Aorta (tissue), 5 donors: ENCODE data around the gene CLDN10. TPM values are rescaled to one million over a fixed set of nuclear protein-coding genes. Genes with fewer than 3 reads are reported as not detected.

ENCODE experiments used
- ATAC-seq: fragments of 200-7000 bp; cut with Tn5 transposase; one replicate; pipeline ENCODE4 v1.9.1; 2022; ENCODE audit warnings: moderate library complexity; ENCODE audit not compliant: low FRiP score
- DNase-seq, 2 donors: peaks; one replicate each; pipeline ENCODE4 v3.0.0-alpha.2; 2020
- H3K27ac ChIP-seq, 2 donors: one replicate each; pipeline ENCODE4 v1.5.1; 2013; ENCODE audit warnings: low read length in 2 of 2, mild to moderate bottlenecking in 2 of 2, moderate library complexity in 2 of 2, control low read depth in 1 of 2, inconsistent platforms in 1 of 2, low read depth in 1 of 2
- H3K27me3 ChIP-seq, 2 donors: one replicate each; pipeline ENCODE4 v1.6.1; 2013; ENCODE audit warnings: control low read depth in 1 of 2, low read length in 1 of 2, mild to moderate bottlenecking in 1 of 2, moderate library complexity in 1 of 2; ENCODE audit not compliant: insufficient read depth in 2 of 2, control insufficient read depth in 1 of 2
- H3K36me3 ChIP-seq, 2 donors: one replicate each; pipeline ENCODE4 v1.6.1; 2013; ENCODE audit warnings: control low read depth in 1 of 2, low read length in 1 of 2, mild to moderate bottlenecking in 1 of 2; ENCODE audit not compliant: insufficient read depth in 2 of 2, control insufficient read depth in 1 of 2
- H3K4me1 ChIP-seq, 2 donors: one replicate each; pipeline ENCODE4 v1.6.1; 2013; ENCODE audit warnings: low read length in 2 of 2, control low read depth in 1 of 2, mild to moderate bottlenecking in 1 of 2, moderate library complexity in 1 of 2; ENCODE audit not compliant: insufficient read depth in 2 of 2, control insufficient read depth in 1 of 2
- H3K4me3 ChIP-seq, 2 donors: one replicate each; pipeline ENCODE4 v1.5.1; 2013; ENCODE audit warnings: low read length in 2 of 2, control low read depth in 1 of 2, mild to moderate bottlenecking in 1 of 2
- H3K9me3 ChIP-seq: one replicate; pipeline ENCODE4 v1.6.1; 2013; ENCODE audit warnings: mild to moderate bottlenecking, low read length; ENCODE audit not compliant: control insufficient read depth
- WGBS, 2 donors: extraction: QIAGEN DNeasy Blood & Tissue Kit; methylation state at CpG; one replicate each; pipeline ENCODE4 v1.1.7; 2013; 5-methylcytosine and 5-hydroxymethylcytosine counted together
- intact Hi-C, 2 donors: fragments of 100-400 bp; cut with DNase I; formaldehyde crosslinking; loops; one replicate each; pipeline versions ENCODE4 v1.14.2 to v1.15.0; 2022
- polyA plus RNA-seq, 2 donors: library from polyadenylated mRNA; stranded (reverse); fragments of 200-250 nt; gene quantifications; one replicate each; pipeline ENCODE4 v1.2.3, GENCODE V29; 2013
- total RNA-seq, 2 donors: library from RNA; stranded (reverse); fragmentation: NEBNext Ultra II Directional; extraction: Animal tissue kit (Norgen Biotek cat#: 25700); gene quantifications; one replicate each; pipeline ENCODE4 v1.2.1, GENCODE V29; 2021
- donor health status: healthy with polysubstance abuse.
- donor health status: Bipolar disorder and iron deficiency.
- donor health status: DM: no; HTN: no; CAD: no.
- donor health status: DM: no; HTN: no; CAD: no.
- donor health status: DM: yes; HTN: yes; CAD: no.

Gene CLDN10
- total and polyA plus RNA-seq, 4 donors = 0.56 to 0.66 (median 0.63) TPM; not detected in 1

GRCh38 chr13:95568131-95568530 lies 15.6 kb downstream of the CLDN10 start:
- whole genome bisulfite sequencing, 2 donors = 60 to 72% methylated on average over 2 of the region's 2 CpGs
- DNase-seq = no peak
- intact Hi-C loops = no loop called here
- no peaks in the 10 kb centered on the region for H3K27me3 ChIP-seq
- no peak overlapping the region for H3K27ac ChIP-seq
- no peaks in the 10 kb centered on the region for H3K36me3 ChIP-seq
- no peak overlapping the region for H3K4me3 ChIP-seq
- no peaks in the 10 kb centered on the region for H3K4me1 ChIP-seq
- ATAC-seq = no peak
- peaks cover 2% of the 10 kb centered on the region for H3K9me3 ChIP-seq

- peaks cover 2% of the 10 kb centered on the region for H3K9me3 ChIP-seq
- intact Hi-C loops = no loop called here
- 81% methylated on average over 5 of the region's 5 CpGs for WGBS, 2 donors
- H3K27ac ChIP-seq = no peak overlapping the region
- no peak overlapping the region for H3K4me3 ChIP-seq
- no peaks in the 10 kb centered on the region for H3K36me3 ChIP-seq
- ATAC-seq = no peak
- H3K4me1 ChIP-seq = no peaks in the 10 kb centered on the region
- DNase-seq = no peak
- no peaks in the 10 kb centered on the region for H3K27me3 ChIP-seq
Measured at GRCh38 chr13:95570016-95570415, 17.5 kb downstream of the CLDN10 start.

- Histone ChIP-seq H3K4me3 (no peak overlapping the region), H3K27ac (no peak overlapping the region), H3K4me1 (no peaks in the 10 kb centered on the region), H3K9me3 (peaks cover 2% of the 10 kb centered on the region), H3K36me3 (no peaks in the 10 kb centered on the region), H3K27me3 (no peaks in the 10 kb centered on the region)
- WGBS, 2 donors = 71 to 75% methylated on average over 6 of the region's 6 CpGs
- no peak for ATAC-seq
- DNase-seq = no peak
- intact Hi-C loops = no loop called here
Measured at GRCh38 chr13:95571941-95572340, 19.4 kb downstream of the CLDN10 start.

GRCh38 chr13:95573221-95573620 lies 20.7 kb downstream of the CLDN10 start:
- no peak overlapping the region for H3K4me3 ChIP-seq
- no peaks in the 10 kb centered on the region for H3K36me3 ChIP-seq
- intact Hi-C loops = no loop called here
- ATAC-seq (no peak), DNase-seq (no peak)
- peaks cover 2% of the 10 kb centered on the region for H3K9me3 ChIP-seq
- WGBS, 2 donors = 88 to 89% methylated on average over 4 of the region's 4 CpGs
- H3K27ac ChIP-seq = no peak overlapping the region
- H3K4me1 ChIP-seq = no peaks in the 10 kb centered on the region
- no peaks in the 10 kb centered on the region for H3K27me3 ChIP-seq

GRCh38 chr13:95579303-95579702 lies 26.8 kb downstream of the CLDN10 start:
- 87% methylated on average over 3 of the region's 3 CpGs for WGBS, 2 donors
- no peak for ATAC-seq
- no peak for DNase-seq
- Histone ChIP-seq H3K4me3 (no peak overlapping the region), H3K27ac (no peak overlapping the region), H3K4me1 (no peaks in the 10 kb centered on the region), H3K27me3 (no peaks in the 10 kb centered on the region), H3K9me3 (no peaks in the 10 kb centered on the region), H3K36me3 (peaks cover 1 to 5% of the 10 kb centered on the region in 2 donors)
- intact Hi-C loops = no loop called here

GRCh38 chr13:95585867-95586266 lies 33.3 kb downstream of the CLDN10 start:
- 97% methylated on average over 4 of the region's 4 CpGs for WGBS, 2 donors
- ATAC-seq (no peak), DNase-seq (no peak)
- no peaks in the 10 kb centered on the region for H3K4me1 ChIP-seq
- no peak overlapping the region for H3K4me3 ChIP-seq
- H3K27me3 ChIP-seq = no peaks in the 10 kb centered on the region
- H3K27ac ChIP-seq = no peak overlapping the region
- intact Hi-C loops = no loop called here
- H3K36me3 ChIP-seq = peaks cover 4 to 7% of the 10 kb centered on the region in 2 donors
- H3K9me3 ChIP-seq = no peaks in the 10 kb centered on the region

- no peaks in the 10 kb centered on the region for H3K27me3 ChIP-seq
- ATAC-seq = no peak
- 94 to 95% methylated on average over 3 of the region's 3 CpGs for WGBS, 2 donors
- no peak overlapping the region for H3K27ac ChIP-seq
- DNase-seq = no peak
- intact Hi-C loops = no loop called here
- H3K36me3 ChIP-seq = peaks cover 2 to 3% of the 10 kb centered on the region in 2 donors
- no peaks in the 10 kb centered on the region for H3K4me1 ChIP-seq
- H3K4me3 ChIP-seq = no peak overlapping the region
- no peaks in the 10 kb centered on the region for H3K9me3 ChIP-seq
Measured at GRCh38 chr13:95588134-95588533, 35.6 kb downstream of the CLDN10 start.

- ATAC-seq (no peak), DNase-seq (no peak)
- no peaks in the 10 kb centered on the region for H3K9me3 ChIP-seq
- no peaks in the 10 kb centered on the region for H3K27me3 ChIP-seq
- peaks cover 2 to 3% of the 10 kb centered on the region in 2 donors for H3K36me3 ChIP-seq
- H3K4me3 ChIP-seq = no peak overlapping the region
- no peak overlapping the region for H3K27ac ChIP-seq
- intact Hi-C loops = no loop called here
- H3K4me1 ChIP-seq = no peaks in the 10 kb centered on the region
- 96% methylated on average over 2 of the region's 2 CpGs for WGBS, 2 donors
Measured at GRCh38 chr13:95588721-95589120, 36.2 kb downstream of the CLDN10 start.

GRCh38 chr13:95593462-95593861 lies 40.9 kb downstream of the CLDN10 start:
- intact Hi-C loops = no loop called here
- ATAC-seq = no peak
- H3K27ac ChIP-seq = no peak overlapping the region

More at GRCh38 chr13:95593462-95593861, 40.9 kb downstream of the CLDN10 start:
- Histone ChIP-seq H3K36me3 (peaks cover 2 to 3% of the 10 kb centered on the region in 2 donors), H3K27me3 (no peaks in the 10 kb centered on the region), H3K9me3 (no peaks in the 10 kb centered on the region), H3K4me3 (no peak overlapping the region), H3K4me1 (no peaks in the 10 kb centered on the region)
- WGBS, 2 donors = 47 to 53% methylated on average over 1 of the region's 1 CpG
- DNase-seq = no peak
